ENCODE measurements around the gene PCDHB12. TPM values are rescaled to one million over a fixed set of nuclear protein-coding genes. Genes with fewer than 3 reads are reported as not detected.
"Not testable (repeated sequence)": the region's sequence is repeated elsewhere in the genome, so short reads cannot be mapped to it uniquely, and the experiment has no call there.

The PCDHB12 gene
- total and polyA plus RNA-seq, 2 donors from 2014 or later: 0.77 to 2.5 TPM

DNA sequence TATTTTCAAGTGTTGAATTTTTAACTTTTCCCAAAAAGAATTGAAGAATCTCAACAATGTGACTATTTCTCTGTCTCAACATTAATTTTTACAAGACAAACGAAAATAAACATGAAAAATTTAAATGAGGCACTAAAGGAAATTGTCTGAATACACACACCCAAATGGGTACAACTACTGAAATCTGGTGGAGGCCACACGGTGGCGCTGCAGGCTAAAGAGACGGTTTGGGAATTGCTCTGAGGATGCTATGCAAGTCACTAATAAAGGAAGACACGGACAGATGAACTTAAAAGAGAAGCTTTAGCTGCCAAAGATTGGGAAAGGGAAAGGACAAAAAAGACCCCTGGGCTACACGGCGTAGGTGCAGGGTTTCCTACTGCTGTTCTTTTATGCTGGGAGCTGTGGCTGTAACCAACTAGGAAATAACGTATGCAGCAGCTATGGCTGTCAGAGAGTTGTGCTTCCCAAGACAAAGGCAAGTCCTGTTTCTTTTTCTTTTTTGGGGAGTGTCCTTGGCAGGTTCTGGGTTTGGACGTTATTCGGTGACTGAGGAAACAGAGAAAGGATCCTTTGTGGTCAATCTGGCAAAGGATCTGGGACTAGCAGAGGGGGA is 16.3 kb upstream of the PCDHB12 start, which contains the start of gene PCDHB10:
TSS of gene PCDHB10 (plus strand) at position 244 of the 616 bp plus-strand sequence. CDS start at position 444, 200 bp downstream.
- Histone ChIP-seq H3K27ac (ENCODE audit: low read depth in 2 of 2, low read length in 2 of 2) (no peak within 1 kb of the TSS), H3K4me1 (ENCODE audit: control insufficient read depth in 2 of 3, insufficient read depth in 2 of 3, low read depth in 1 of 3, low read length in 3 of 3) (no peaks in the 10 kb centered on the region), H3K27me3 (ENCODE audit: control insufficient read depth, insufficient read depth, low read length) (no peaks in the 10 kb centered on the region), H3K4me3 (ENCODE audit: low read length in 3 of 3) (peak within 1 kb of the TSS in 1 of 3 donors; percentile 36), H3K36me3 (ENCODE audit: control insufficient read depth in 2 of 3, insufficient read depth in 3 of 3, low read length in 3 of 3) (no peaks in the 10 kb centered on the region), H3K9me3 (ENCODE audit: control insufficient read depth in 2 of 3, insufficient read depth in 1 of 3, low read length in 3 of 3) (peaks cover 0 to 24% (median 5%) of the 10 kb centered on the region in 3 donors), H3K9ac (ENCODE audit: low read length in 3 of 3) (no peak within 1 kb of the TSS)
- intact Hi-C loops (cut with DNase I): no loop called here
- DNase-seq (peak in 4 of 5 donors; percentile 32 to 43 (median 34)), FAIRE-seq (no peak)
- TF ChIP-seq, protein P1, sequence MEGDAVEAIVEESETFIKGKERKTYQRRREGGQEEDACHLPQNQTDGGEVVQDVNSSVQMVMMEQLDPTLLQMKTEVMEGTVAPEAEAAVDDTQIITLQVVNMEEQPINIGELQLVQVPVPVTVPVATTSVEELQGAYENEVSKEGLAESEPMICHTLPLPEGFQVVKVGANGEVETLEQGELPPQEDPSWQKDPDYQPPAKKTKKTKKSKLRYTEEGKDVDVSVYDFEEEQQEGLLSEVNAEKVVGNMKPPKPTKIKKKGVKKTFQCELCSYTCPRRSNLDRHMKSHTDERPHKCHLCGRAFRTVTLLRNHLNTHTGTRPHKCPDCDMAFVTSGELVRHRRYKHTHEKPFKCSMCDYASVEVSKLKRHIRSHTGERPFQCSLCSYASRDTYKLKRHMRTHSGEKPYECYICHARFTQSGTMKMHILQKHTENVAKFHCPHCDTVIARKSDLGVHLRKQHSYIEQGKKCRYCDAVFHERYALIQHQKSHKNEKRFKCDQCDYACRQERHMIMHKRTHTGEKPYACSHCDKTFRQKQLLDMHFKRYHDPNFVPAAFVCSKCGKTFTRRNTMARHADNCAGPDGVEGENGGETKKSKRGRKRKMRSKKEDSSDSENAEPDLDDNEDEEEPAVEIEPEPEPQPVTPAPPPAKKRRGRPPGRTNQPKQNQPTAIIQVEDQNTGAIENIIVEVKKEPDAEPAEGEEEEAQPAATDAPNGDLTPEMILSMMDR (IDR thresholded peaks at IDR 0.05; ENCODE audit: borderline replicate concordance, extremely low read depth, insufficient read depth): peak; percentile 22

- not testable (repeated sequence) for H3K27me3 ChIP-seq (ENCODE audit: control insufficient read depth, insufficient read depth, low read length)
These were observed 14.2 kb upstream of the PCDHB12 start for GRCh38 chr5:141194332-141194731.

GRCh38 chr5:141196363-141196762 is 12.2 kb upstream of the PCDHB12 start:
- intact Hi-C loops (cut with DNase I): no loop called here
- FAIRE-seq: no peak
- TF ChIP-seq, protein P1 (IDR thresholded peaks at IDR 0.05; ENCODE audit: borderline replicate concordance, extremely low read depth, insufficient read depth): no peak
- H3K36me3 ChIP-seq (ENCODE audit: control insufficient read depth in 2 of 3, insufficient read depth in 3 of 3, low read length in 3 of 3): no peaks in the 10 kb centered on the region
- H3K4me1 ChIP-seq (ENCODE audit: control insufficient read depth in 2 of 3, insufficient read depth in 2 of 3, low read depth in 1 of 3, low read length in 3 of 3): no peaks in the 10 kb centered on the region
- no peak for DNase-seq
- H3K27ac ChIP-seq (ENCODE audit: low read depth in 2 of 2, low read length in 2 of 2): no peak overlapping the region
- H3K9ac ChIP-seq (ENCODE audit: low read length in 3 of 3): no peak overlapping the region
- no peak overlapping the region for H3K4me3 ChIP-seq (ENCODE audit: low read length in 3 of 3)
- H3K9me3 ChIP-seq (ENCODE audit: control insufficient read depth in 2 of 3, insufficient read depth in 1 of 3, low read length in 3 of 3): peaks cover 2 to 43% (median 12%) of the 10 kb centered on the region in 3 donors
- no peaks in the 10 kb centered on the region for H3K27me3 ChIP-seq (ENCODE audit: control insufficient read depth, insufficient read depth, low read length)

More at GRCh38 chr5:141194332-141194731, 14.2 kb upstream of the PCDHB12 start:
- FAIRE-seq; H3K27ac ChIP-seq (ENCODE audit: low read depth in 2 of 2, low read length in 2 of 2); H3K4me3 ChIP-seq (ENCODE audit: low read length in 3 of 3); intact Hi-C loops (cut with DNase I); H3K4me1 ChIP-seq (ENCODE audit: control insufficient read depth in 2 of 3, insufficient read depth in 2 of 3, low read depth in 1 of 3, low read length in 3 of 3); DNase-seq; H3K36me3 ChIP-seq (ENCODE audit: control insufficient read depth in 2 of 3, insufficient read depth in 3 of 3, low read length in 3 of 3); H3K9ac ChIP-seq (ENCODE audit: low read length in 3 of 3): not testable (repeated sequence)
- peaks cover 0 to 39% (median 12%) of the 10 kb centered on the region in 3 donors for H3K9me3 ChIP-seq (ENCODE audit: control insufficient read depth in 2 of 3, insufficient read depth in 1 of 3, low read length in 3 of 3)

DNA sequence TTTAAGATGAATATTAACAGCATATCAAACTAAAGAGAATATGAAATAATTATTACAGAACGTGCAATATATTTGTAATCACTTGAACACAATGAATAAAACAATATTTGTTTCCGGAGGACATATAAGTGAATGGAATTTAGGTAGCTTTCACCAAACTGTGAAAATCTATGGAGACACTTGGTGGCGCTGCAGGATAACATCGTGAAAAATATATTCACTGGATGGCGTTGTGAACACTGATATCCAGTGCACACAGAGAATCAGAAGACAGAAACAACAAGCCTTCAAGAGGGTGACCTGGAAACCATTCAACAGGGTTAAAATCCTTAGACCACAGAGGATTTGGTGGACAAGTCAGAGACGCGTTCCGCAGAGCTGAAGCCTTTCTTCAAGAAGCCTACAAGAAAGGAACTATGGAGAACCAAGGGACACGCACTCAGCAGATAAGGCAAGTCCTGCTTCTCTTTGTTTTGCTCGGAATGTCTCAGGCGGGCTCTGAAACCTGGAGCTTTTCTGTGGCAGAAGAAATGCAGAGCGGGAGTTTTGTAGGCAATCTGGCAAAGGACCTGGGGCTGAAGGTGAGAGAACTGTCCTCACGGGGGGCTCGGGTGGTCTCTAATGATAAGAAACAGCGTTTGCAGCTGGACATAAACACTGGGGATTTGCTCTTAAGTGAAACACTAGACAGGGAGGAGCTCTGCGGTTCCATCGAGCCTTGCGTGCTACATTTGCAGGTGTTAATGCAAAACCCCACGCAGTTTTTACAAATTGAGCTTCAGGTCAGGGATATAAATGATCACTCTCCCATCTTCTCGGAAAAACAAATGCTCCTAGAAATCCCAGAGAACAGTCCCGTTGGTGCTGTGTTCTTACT is 8.9 kb upstream of the PCDHB12 start, which contains the start of gene PCDHB11:
TSS of gene PCDHB11 (plus strand) at position 269 of the 877 bp plus-strand sequence. CDS start at position 417, 148 bp downstream.
- no peaks in the 10 kb centered on the region for H3K27me3 ChIP-seq (ENCODE audit: control insufficient read depth, insufficient read depth, low read length)
- peak within 1 kb of the TSS; percentile 16 to 61 (median 51) for H3K4me3 ChIP-seq (ENCODE audit: low read length in 3 of 3)
- H3K36me3 ChIP-seq (ENCODE audit: control insufficient read depth in 2 of 3, insufficient read depth in 3 of 3, low read length in 3 of 3): no peaks in the 10 kb centered on the region
- intact Hi-C loops (cut with DNase I): no loop called here
- DNase-seq: peak in 3 of 5 donors; percentile 32 to 45 (median 35)
- TF ChIP-seq, protein P1 (IDR thresholded peaks at IDR 0.05; ENCODE audit: borderline replicate concordance, extremely low read depth, insufficient read depth): peak; percentile 20
- no peak within 1 kb of the TSS for H3K27ac ChIP-seq (ENCODE audit: low read depth in 2 of 2, low read length in 2 of 2)
- peaks cover 2 to 32% (median 12%) of the 10 kb centered on the region in 3 donors for H3K9me3 ChIP-seq (ENCODE audit: control insufficient read depth in 2 of 3, insufficient read depth in 1 of 3, low read length in 3 of 3)
- no peaks in the 10 kb centered on the region for H3K4me1 ChIP-seq (ENCODE audit: control insufficient read depth in 2 of 3, insufficient read depth in 2 of 3, low read depth in 1 of 3, low read length in 3 of 3)
- FAIRE-seq: no peak
- no peak within 1 kb of the TSS for H3K9ac ChIP-seq (ENCODE audit: low read length in 3 of 3)

GRCh38 chr5:141201126-141201525 is 7.4 kb upstream of the PCDHB12 start:
- H3K9ac ChIP-seq (ENCODE audit: low read length in 3 of 3); H3K36me3 ChIP-seq (ENCODE audit: control insufficient read depth in 2 of 3, insufficient read depth in 3 of 3, low read length in 3 of 3); FAIRE-seq; intact Hi-C loops (cut with DNase I); H3K27me3 ChIP-seq (ENCODE audit: control insufficient read depth, insufficient read depth, low read length); DNase-seq; H3K27ac ChIP-seq (ENCODE audit: low read depth in 2 of 2, low read length in 2 of 2); H3K4me1 ChIP-seq (ENCODE audit: control insufficient read depth in 2 of 3, insufficient read depth in 2 of 3, low read depth in 1 of 3, low read length in 3 of 3); H3K4me3 ChIP-seq (ENCODE audit: low read length in 3 of 3): not testable (repeated sequence)
- peaks cover 2 to 30% (median 7%) of the 10 kb centered on the region in 3 donors for H3K9me3 ChIP-seq (ENCODE audit: control insufficient read depth in 2 of 3, insufficient read depth in 1 of 3, low read length in 3 of 3)
